EH (cell line): ENCODE measurements around the gene LRRC41.
"Not testable (repeated sequence)": the region's sequence is repeated elsewhere in the genome, so short reads cannot be mapped to it uniquely, and the experiment has no call there.

Experiments
- DNase-seq: peaks from one replicate; pipeline ENCODE4 v3.0.0-alpha.2; 2015; ENCODE audit warnings: low read depth

Gene LRRC41

GRCh38 chr1:46322191-46322590, 18.8 kb upstream of the LRRC41 start:
- not testable (repeated sequence) for DNase-seq

- not testable (repeated sequence) for DNase-seq
Measured at GRCh38 chr1:46319960-46320914, 16.8 kb upstream of the LRRC41 start.

- not testable (repeated sequence) for DNase-seq
Measured at GRCh38 chr1:46319301-46319700, 15.9 kb upstream of the LRRC41 start.

GRCh38 chr1:46317323-46317722, 13.9 kb upstream of the LRRC41 start:
- DNase-seq, result no peak

GRCh38 chr1:46315669-46316403, 12.4 kb upstream of the LRRC41 start:
- peak; percentile 73 for DNase-seq

- DNase-seq, result no peak
Measured at GRCh38 chr1:46310321-46310720, 6.9 kb upstream of the LRRC41 start.

GRCh38 chr1:46309401-46310159, 6.2 kb upstream of the LRRC41 start:
- no peak for DNase-seq

- no peak for DNase-seq
Measured at GRCh38 chr1:46306159-46306530, 2.7 kb upstream of the LRRC41 start.

GRCh38 chr1:46303872-46304326, 483 bp upstream of the LRRC41 start:
- peak; percentile 11 for DNase-seq

- no peak for DNase-seq
Measured at GRCh38 chr1:46302641-46303037, 777 bp downstream of the LRRC41 start.

GRCh38 chr1:46301808-46302640, 1.4 kb downstream of the LRRC41 start:
- peak; percentile 59 for DNase-seq

GRCh38 chr1:46301406-46301807, 2.0 kb downstream of the LRRC41 start:
- DNase-seq, result no peak

- DNase-seq, result peak; percentile 51
Measured at GRCh38 chr1:46300673-46301405, 2.6 kb downstream of the LRRC41 start.

- no peak for DNase-seq
Measured at GRCh38 chr1:46298387-46298786, 5.0 kb downstream of the LRRC41 start.

- DNase-seq, result no peak
Measured at GRCh38 chr1:46295306-46295705, 8.1 kb downstream of the LRRC41 start.

- DNase-seq, result no peak
Measured at GRCh38 chr1:46289976-46290375, 13.4 kb downstream of the LRRC41 start.

- no peak for DNase-seq
Measured at GRCh38 chr1:46289134-46289494, 14.3 kb downstream of the LRRC41 start.

- DNase-seq, result peak; percentile 89
Measured at GRCh38 chr1:46288485-46289133, 14.8 kb downstream of the LRRC41 start.

- DNase-seq, result no peak
Measured at GRCh38 chr1:46285730-46286477, 17.5 kb downstream of the LRRC41 start.
